Liver (tissue), 9 donors: ENCODE results near the gene PRDM5. TPM values are rescaled to one million over a fixed set of nuclear protein-coding genes. Genes with fewer than 3 reads are reported as not detected.

Source experiments
- DNase-seq: peaks from one replicate; pipeline ENCODE4 v3.0.0-alpha.2; 2017; ENCODE audit warnings: low spot score
- H3K27ac ChIP-seq, 2 donors: one replicate each; pipeline ENCODE4 v1.7.0; 2013; ENCODE audit warnings: inconsistent platforms in 2 of 2, low read length in 2 of 2, control low read depth in 1 of 2, low read depth in 1 of 2, mild to moderate bottlenecking in 1 of 2
- H3K27me3 ChIP-seq, 4 donors: one replicate each; pipeline versions ENCODE4 v1.6.1 to v1.7.0; 2013; ENCODE audit warnings: low read length in 3 of 4, inconsistent platforms in 1 of 4, mild to moderate bottlenecking in 1 of 4, moderate library complexity in 1 of 4; ENCODE audit not compliant: control insufficient read depth in 4 of 4, insufficient read depth in 4 of 4
- H3K36me3 ChIP-seq, 4 donors: one replicate each; pipeline versions ENCODE4 v1.6.1 to v1.7.0; 2013; ENCODE audit warnings: low read length in 3 of 4, mild to moderate bottlenecking in 3 of 4, low read depth in 1 of 4, moderate library complexity in 1 of 4; ENCODE audit not compliant: control insufficient read depth in 4 of 4, insufficient read depth in 3 of 4
- H3K4me1 ChIP-seq, 4 donors: one replicate each; pipeline versions ENCODE4 v1.6.1 to v1.7.0; 2013; ENCODE audit warnings: low read length in 3 of 4, mild to moderate bottlenecking in 3 of 4, moderate library complexity in 1 of 4; ENCODE audit not compliant: control insufficient read depth in 4 of 4, insufficient read depth in 4 of 4
- H3K4me3 ChIP-seq, 3 donors: one replicate each; pipeline versions ENCODE4 v1.6.1 to v1.7.0; 2013; ENCODE audit warnings: low read length in 3 of 3, control low read depth in 1 of 3, low read depth in 1 of 3, mild to moderate bottlenecking in 1 of 3
- H3K9ac ChIP-seq, 2 donors: one replicate each; pipeline ENCODE4 v1.7.0; 2013; ENCODE audit warnings: low read length in 2 of 2, mild to moderate bottlenecking in 2 of 2, moderate library complexity in 2 of 2, control low read depth in 1 of 2, low read depth in 1 of 2
- H3K9me3 ChIP-seq, 4 donors: one replicate each; pipeline versions ENCODE4 v1.6.1 to v1.7.0; 2013; ENCODE audit warnings: low read length in 3 of 4; ENCODE audit not compliant: control insufficient read depth in 4 of 4
- EGR1 ChIP-seq, 2 donors: IDR thresholded peaks; 2 replicates each; pipeline ENCODE4 v1.6.1; 2016 to 2018; ENCODE audit warnings: antibody characterized with exemption in 2 of 2, low read depth in 2 of 2
- FOXA1 ChIP-seq: IDR thresholded peaks from 2 replicates; pipeline ENCODE4 v1.6.1; 2016; ENCODE audit warnings: antibody characterized with exemption
- FOXA2 ChIP-seq: IDR thresholded peaks from 2 replicates; pipeline ENCODE4 v1.6.1; 2016; ENCODE audit warnings: antibody characterized with exemption
- GABPA ChIP-seq, 2 donors: IDR thresholded peaks in 1 of 2; conservative IDR thresholded peaks in 1 of 2; 2 replicates each; pipeline ENCODE4 v1.6.1; 2016; ENCODE audit warnings: antibody characterized with exemption in 2 of 2, mild to moderate bottlenecking in 1 of 2, moderate library complexity in 1 of 2
- HNF4A ChIP-seq, 2 donors: conservative IDR thresholded peaks; 2 replicates each; pipeline ENCODE4 v1.6.1; 2016; ENCODE audit warnings: antibody characterized with exemption in 2 of 2, mild to moderate bottlenecking in 2 of 2
- HNF4G ChIP-seq: IDR thresholded peaks from 2 replicates; pipeline ENCODE4 v1.6.1; 2016; ENCODE audit warnings: antibody characterized with exemption
- JUND ChIP-seq, 2 donors: IDR thresholded peaks; 2 replicates each; pipeline ENCODE4 v1.6.1; 2016; ENCODE audit warnings: antibody characterized with exemption in 2 of 2
- NR2F2 ChIP-seq: IDR thresholded peaks from 2 replicates; pipeline ENCODE4 v1.6.1; 2016; ENCODE audit warnings: antibody characterized with exemption
- RAD21 ChIP-seq, 2 donors: IDR thresholded peaks; 2 replicates each; pipeline ENCODE4 v1.6.1; 2016; ENCODE audit warnings: antibody characterized with exemption in 2 of 2, mild to moderate bottlenecking in 2 of 2
- RXRA ChIP-seq, 2 donors: IDR thresholded peaks; 2 replicates each; pipeline ENCODE4 v1.6.1; 2017 to 2018; ENCODE audit warnings: antibody characterized with exemption in 2 of 2, mild to moderate bottlenecking in 1 of 2
- SP1 ChIP-seq: IDR thresholded peaks from 2 replicates; pipeline ENCODE4 v1.6.1; 2018; ENCODE audit warnings: antibody characterized with exemption, mild to moderate bottlenecking
- TAF1 ChIP-seq: conservative IDR thresholded peaks from 2 replicates; pipeline ENCODE4 v1.6.1; 2016; ENCODE audit warnings: antibody characterized with exemption, mild to moderate bottlenecking
- YY1 ChIP-seq: IDR thresholded peaks from 2 replicates; pipeline ENCODE4 v1.6.1; 2016; ENCODE audit warnings: antibody characterized with exemption, mild to moderate bottlenecking
- WGBS: extraction: QIAGEN DNeasy Blood & Tissue Kit; methylation state at CpG from one replicate; pipeline ENCODE4 v1.1.7; 2013; 5-methylcytosine and 5-hydroxymethylcytosine counted together
- polyA plus RNA-seq, 2 donors: library from polyadenylated mRNA; stranded (reverse) in 1 of 2; unstranded in 1 of 2; fragments of 200-250 nt in 1 of 2; fragments of >200 nt in 1 of 2; fragmentation: Nextera tagmentation in 1 of 2; extraction: Ambion mirVana in 1 of 2; gene quantifications; one replicate each; pipeline versions ENCODE4 v1.2.1 to v1.2.3, GENCODE V29; 2013 to 2015
- total RNA-seq, 2 donors: library from RNA; depleted of rRNA; stranded (reverse); fragments of >200 nt; gene quantifications; one replicate each; pipeline ENCODE4 v1.2.3, GENCODE V29; 2014
- TF ChIP-seq, protein P1 (sequence below): IDR thresholded peaks from 2 replicates; pipeline ENCODE4 v1.6.1; 2016; ENCODE audit warnings: antibody characterized with exemption
- TF ChIP-seq, protein P2 (sequence below): IDR thresholded peaks from 2 replicates; pipeline ENCODE4 v1.6.1; 2016; ENCODE audit warnings: antibody characterized with exemption
- TF ChIP-seq, protein P3 (sequence below): IDR thresholded peaks from 2 replicates; pipeline ENCODE4 v1.6.1; 2016; ENCODE audit warnings: antibody characterized with exemption, mild to moderate bottlenecking
- TF ChIP-seq, protein P4 (sequence below): fragments of 150-350 bp; IDR thresholded peaks from 2 replicates; pipeline ENCODE4 v1.5.1; 2017; ENCODE audit warnings: improper control_type of control experiment, low read depth, low read length; ENCODE audit not compliant: missing input control
- TF ChIP-seq, protein P5 (sequence below): IDR thresholded peaks from 2 replicates; pipeline ENCODE4 v1.6.1; 2016; ENCODE audit warnings: antibody characterized with exemption
- donor health status: healthy.
- donor health status: healthy.
- donor health status: healthy.
- donor health status: healthy.
- donor health status: healthy.

The PRDM5 gene
- total and polyA plus RNA-seq, 4 donors, result 0.17 to 4.0 (median 1.1) TPM

DNA sequence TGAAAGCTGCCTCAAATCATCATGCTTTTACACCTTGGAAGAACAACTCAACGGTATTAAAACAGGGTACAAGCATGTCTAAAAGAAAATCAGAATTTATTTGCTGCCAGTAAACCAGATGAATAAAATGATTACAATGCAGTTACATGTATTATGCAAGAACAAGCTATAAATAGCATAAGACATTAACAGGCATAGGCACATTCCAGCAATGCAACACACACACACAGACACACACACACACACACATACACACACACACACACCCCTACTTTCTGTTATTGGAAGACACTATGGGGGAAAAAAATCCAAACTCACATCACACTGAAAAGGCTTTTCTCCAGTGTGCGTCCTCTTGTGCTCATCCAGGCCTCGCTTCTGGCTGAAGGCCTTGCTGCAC is 212.5 kb downstream of the PRDM5 start:
- H3K4me1 ChIP-seq, result no peaks in the 10 kb centered on the region
- no peak for DNase-seq
- TF ChIP-seq, protein P1, sequence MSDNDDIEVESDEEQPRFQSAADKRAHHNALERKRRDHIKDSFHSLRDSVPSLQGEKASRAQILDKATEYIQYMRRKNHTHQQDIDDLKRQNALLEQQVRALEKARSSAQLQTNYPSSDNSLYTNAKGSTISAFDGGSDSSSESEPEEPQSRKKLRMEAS, result no peak
- no peak for TF ChIP-seq GABPA (IDR thresholded peaks at IDR 0.05 in 1 of 2, conservative IDR thresholded peaks at IDR 0.05 in 1 of 2)
- TF ChIP-seq SP1, result no peak
- TF ChIP-seq FOXA2, result no peak
- no peak for TF ChIP-seq TAF1
- TF ChIP-seq, protein P2, sequence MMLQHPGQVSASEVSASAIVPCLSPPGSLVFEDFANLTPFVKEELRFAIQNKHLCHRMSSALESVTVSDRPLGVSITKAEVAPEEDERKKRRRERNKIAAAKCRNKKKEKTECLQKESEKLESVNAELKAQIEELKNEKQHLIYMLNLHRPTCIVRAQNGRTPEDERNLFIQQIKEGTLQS, result no peak
- TF ChIP-seq, protein P3, sequence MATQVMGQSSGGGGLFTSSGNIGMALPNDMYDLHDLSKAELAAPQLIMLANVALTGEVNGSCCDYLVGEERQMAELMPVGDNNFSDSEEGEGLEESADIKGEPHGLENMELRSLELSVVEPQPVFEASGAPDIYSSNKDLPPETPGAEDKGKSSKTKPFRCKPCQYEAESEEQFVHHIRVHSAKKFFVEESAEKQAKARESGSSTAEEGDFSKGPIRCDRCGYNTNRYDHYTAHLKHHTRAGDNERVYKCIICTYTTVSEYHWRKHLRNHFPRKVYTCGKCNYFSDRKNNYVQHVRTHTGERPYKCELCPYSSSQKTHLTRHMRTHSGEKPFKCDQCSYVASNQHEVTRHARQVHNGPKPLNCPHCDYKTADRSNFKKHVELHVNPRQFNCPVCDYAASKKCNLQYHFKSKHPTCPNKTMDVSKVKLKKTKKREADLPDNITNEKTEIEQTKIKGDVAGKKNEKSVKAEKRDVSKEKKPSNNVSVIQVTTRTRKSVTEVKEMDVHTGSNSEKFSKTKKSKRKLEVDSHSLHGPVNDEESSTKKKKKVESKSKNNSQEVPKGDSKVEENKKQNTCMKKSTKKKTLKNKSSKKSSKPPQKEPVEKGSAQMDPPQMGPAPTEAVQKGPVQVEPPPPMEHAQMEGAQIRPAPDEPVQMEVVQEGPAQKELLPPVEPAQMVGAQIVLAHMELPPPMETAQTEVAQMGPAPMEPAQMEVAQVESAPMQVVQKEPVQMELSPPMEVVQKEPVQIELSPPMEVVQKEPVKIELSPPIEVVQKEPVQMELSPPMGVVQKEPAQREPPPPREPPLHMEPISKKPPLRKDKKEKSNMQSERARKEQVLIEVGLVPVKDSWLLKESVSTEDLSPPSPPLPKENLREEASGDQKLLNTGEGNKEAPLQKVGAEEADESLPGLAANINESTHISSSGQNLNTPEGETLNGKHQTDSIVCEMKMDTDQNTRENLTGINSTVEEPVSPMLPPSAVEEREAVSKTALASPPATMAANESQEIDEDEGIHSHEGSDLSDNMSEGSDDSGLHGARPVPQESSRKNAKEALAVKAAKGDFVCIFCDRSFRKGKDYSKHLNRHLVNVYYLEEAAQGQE, result no peak
- TF ChIP-seq EGR1 (IDR thresholded peaks at IDR 0.05; ENCODE audit: low read depth in 2 of 2), result no peak

DNA sequence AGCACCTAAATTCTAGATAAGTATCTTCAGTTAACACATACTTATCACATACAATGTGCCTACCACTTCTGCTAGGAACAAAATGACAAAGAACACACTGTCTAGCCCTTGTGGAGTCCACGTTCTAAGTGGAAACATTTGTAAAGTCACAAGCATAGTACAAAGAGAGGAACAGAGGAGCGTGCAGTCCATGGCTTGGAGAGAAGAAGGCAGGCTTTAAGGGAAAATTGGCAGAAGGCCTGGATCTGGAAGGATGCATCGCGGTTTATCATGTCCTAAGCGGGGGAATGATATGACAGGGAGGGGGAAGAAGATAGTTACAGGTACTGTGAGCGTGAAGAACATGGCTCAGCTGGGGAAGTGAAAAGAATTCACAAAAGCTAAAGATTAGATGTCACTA is 218.0 kb downstream of the PRDM5 start:
- Histone ChIP-seq H3K27me3 (peaks cover 0 to 8% (median 0%) of the 10 kb centered on the region in 4 donors), H3K36me3 (no peaks in the 10 kb centered on the region), H3K4me1 (no peaks in the 10 kb centered on the region), H3K9ac (no peak overlapping the region), H3K9me3 (no peaks in the 10 kb centered on the region), H3K27ac (no peak overlapping the region), H3K4me3 (no peak overlapping the region)
- WGBS, result 85% methylated on average over 6 of the region's 6 CpGs
- TF ChIP-seq, protein P4, sequence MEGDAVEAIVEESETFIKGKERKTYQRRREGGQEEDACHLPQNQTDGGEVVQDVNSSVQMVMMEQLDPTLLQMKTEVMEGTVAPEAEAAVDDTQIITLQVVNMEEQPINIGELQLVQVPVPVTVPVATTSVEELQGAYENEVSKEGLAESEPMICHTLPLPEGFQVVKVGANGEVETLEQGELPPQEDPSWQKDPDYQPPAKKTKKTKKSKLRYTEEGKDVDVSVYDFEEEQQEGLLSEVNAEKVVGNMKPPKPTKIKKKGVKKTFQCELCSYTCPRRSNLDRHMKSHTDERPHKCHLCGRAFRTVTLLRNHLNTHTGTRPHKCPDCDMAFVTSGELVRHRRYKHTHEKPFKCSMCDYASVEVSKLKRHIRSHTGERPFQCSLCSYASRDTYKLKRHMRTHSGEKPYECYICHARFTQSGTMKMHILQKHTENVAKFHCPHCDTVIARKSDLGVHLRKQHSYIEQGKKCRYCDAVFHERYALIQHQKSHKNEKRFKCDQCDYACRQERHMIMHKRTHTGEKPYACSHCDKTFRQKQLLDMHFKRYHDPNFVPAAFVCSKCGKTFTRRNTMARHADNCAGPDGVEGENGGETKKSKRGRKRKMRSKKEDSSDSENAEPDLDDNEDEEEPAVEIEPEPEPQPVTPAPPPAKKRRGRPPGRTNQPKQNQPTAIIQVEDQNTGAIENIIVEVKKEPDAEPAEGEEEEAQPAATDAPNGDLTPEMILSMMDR, result no peak
- TF ChIP-seq FOXA1 (no peak), NR2F2 (no peak), JUND (IDR thresholded peaks at IDR 0.05) (no peak), GABPA (IDR thresholded peaks at IDR 0.05 in 1 of 2, conservative IDR thresholded peaks at IDR 0.05 in 1 of 2) (no peak), YY1 (no peak), RXRA (IDR thresholded peaks at IDR 0.05) (no peak), HNF4A (conservative IDR thresholded peaks at IDR 0.05) (no peak), TAF1 (no peak), EGR1 (IDR thresholded peaks at IDR 0.05; ENCODE audit: low read depth in 2 of 2) (no peak), FOXA2 (no peak), HNF4G (no peak), SP1 (no peak), RAD21 (IDR thresholded peaks at IDR 0.05) (no peak)
- TF ChIP-seq, protein P1, result no peak
- TF ChIP-seq, protein P5, sequence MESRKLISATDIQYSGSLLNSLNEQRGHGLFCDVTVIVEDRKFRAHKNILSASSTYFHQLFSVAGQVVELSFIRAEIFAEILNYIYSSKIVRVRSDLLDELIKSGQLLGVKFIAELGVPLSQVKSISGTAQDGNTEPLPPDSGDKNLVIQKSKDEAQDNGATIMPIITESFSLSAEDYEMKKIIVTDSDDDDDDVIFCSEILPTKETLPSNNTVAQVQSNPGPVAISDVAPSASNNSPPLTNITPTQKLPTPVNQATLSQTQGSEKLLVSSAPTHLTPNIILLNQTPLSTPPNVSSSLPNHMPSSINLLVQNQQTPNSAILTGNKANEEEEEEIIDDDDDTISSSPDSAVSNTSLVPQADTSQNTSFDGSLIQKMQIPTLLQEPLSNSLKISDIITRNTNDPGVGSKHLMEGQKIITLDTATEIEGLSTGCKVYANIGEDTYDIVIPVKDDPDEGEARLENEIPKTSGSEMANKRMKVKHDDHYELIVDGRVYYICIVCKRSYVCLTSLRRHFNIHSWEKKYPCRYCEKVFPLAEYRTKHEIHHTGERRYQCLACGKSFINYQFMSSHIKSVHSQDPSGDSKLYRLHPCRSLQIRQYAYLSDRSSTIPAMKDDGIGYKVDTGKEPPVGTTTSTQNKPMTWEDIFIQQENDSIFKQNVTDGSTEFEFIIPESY, result no peak
- TF ChIP-seq, protein P2, result no peak
- DNase-seq, result no peak

More for the DNA sequence above, 212.5 kb downstream of the PRDM5 start:
- 94% methylated on average over 3 of the region's 3 CpGs for WGBS
- H3K27me3 ChIP-seq, result no peaks in the 10 kb centered on the region
- no peak overlapping the region for H3K9ac ChIP-seq
- no peak overlapping the region for H3K4me3 ChIP-seq
- H3K36me3 ChIP-seq, result no peaks in the 10 kb centered on the region
- H3K27ac ChIP-seq, result no peak overlapping the region
- H3K9me3 ChIP-seq, result no peaks in the 10 kb centered on the region
